IPS-18a (cell line): ENCODE results near the gene TRAPPC2.

Source experiments
- H3K27ac ChIP-seq: one replicate; pipeline ENCODE4 v1.5.1; 2013; ENCODE audit warnings: low read length
- H3K27me3 ChIP-seq: one replicate; pipeline ENCODE4 v1.6.1; 2013; ENCODE audit warnings: mild to moderate bottlenecking, low read length; ENCODE audit not compliant: control insufficient read depth, insufficient read depth
- H3K36me3 ChIP-seq: one replicate; pipeline ENCODE4 v1.6.1; 2013; ENCODE audit warnings: low read depth, low read length; ENCODE audit not compliant: control insufficient read depth
- H3K4me1 ChIP-seq: one replicate; pipeline ENCODE4 v1.6.1; 2013; ENCODE audit warnings: low read depth, low read length; ENCODE audit not compliant: control insufficient read depth
- H3K4me3 ChIP-seq: one replicate; pipeline ENCODE4 v1.5.1; 2013; ENCODE audit warnings: low read length
- H3K9ac ChIP-seq: one replicate; pipeline ENCODE4 v1.6.1; 2013; ENCODE audit warnings: mild to moderate bottlenecking, low read length, moderate library complexity
- H3K9me3 ChIP-seq: one replicate; pipeline ENCODE4 v1.6.1; 2013; ENCODE audit warnings: low read depth, low read length; ENCODE audit not compliant: control insufficient read depth

The TRAPPC2 gene

GRCh38 chrX:13761606-13762414 lies 27.4 kb upstream of the TRAPPC2 start:
- H3K27me3 ChIP-seq, result no peaks in the 10 kb centered on the region
- peak overlapping the region; percentile 84 for H3K27ac ChIP-seq
- H3K36me3 ChIP-seq, result peaks cover 65% of the 10 kb centered on the region
- H3K9me3 ChIP-seq, result no peaks in the 10 kb centered on the region
- peak overlapping the region; percentile 47 for H3K4me3 ChIP-seq
- peaks cover 45% of the 10 kb centered on the region for H3K4me1 ChIP-seq
- peak overlapping the region; percentile 38 for H3K9ac ChIP-seq

GRCh38 chrX:13760426-13760825 lies 26.0 kb upstream of the TRAPPC2 start:
- no peaks in the 10 kb centered on the region for H3K9me3 ChIP-seq
- H3K4me1 ChIP-seq, result peaks cover 45% of the 10 kb centered on the region
- no peak overlapping the region for H3K27ac ChIP-seq
- H3K9ac ChIP-seq, result no peak overlapping the region
- H3K4me3 ChIP-seq, result no peak overlapping the region
- H3K27me3 ChIP-seq, result no peaks in the 10 kb centered on the region
- H3K36me3 ChIP-seq, result peaks cover 60% of the 10 kb centered on the region

GRCh38 chrX:13759152-13759718 lies 24.8 kb upstream of the TRAPPC2 start:
- H3K4me3 ChIP-seq, result no peak overlapping the region
- H3K27ac ChIP-seq, result no peak overlapping the region
- H3K9me3 ChIP-seq, result no peaks in the 10 kb centered on the region
- H3K27me3 ChIP-seq, result no peaks in the 10 kb centered on the region
- no peak overlapping the region for H3K9ac ChIP-seq
- peaks cover 40% of the 10 kb centered on the region for H3K4me1 ChIP-seq
- H3K36me3 ChIP-seq, result peaks cover 64% of the 10 kb centered on the region

GRCh38 chrX:13756381-13756780 lies 22.0 kb upstream of the TRAPPC2 start:
- Histone ChIP-seq H3K36me3 (peaks cover 77% of the 10 kb centered on the region), H3K4me1 (peaks cover 15% of the 10 kb centered on the region), H3K27me3 (no peaks in the 10 kb centered on the region), H3K27ac (no peak overlapping the region), H3K9me3 (no peaks in the 10 kb centered on the region), H3K4me3 (no peak overlapping the region), H3K9ac (no peak overlapping the region)

- Histone ChIP-seq H3K4me3 (no peak overlapping the region), H3K27ac (no peak overlapping the region), H3K9me3 (no peaks in the 10 kb centered on the region), H3K4me1 (peaks cover 4% of the 10 kb centered on the region), H3K9ac (no peak overlapping the region), H3K36me3 (peaks cover 81% of the 10 kb centered on the region), H3K27me3 (no peaks in the 10 kb centered on the region)
These were observed 20.8 kb upstream of the TRAPPC2 start for GRCh38 chrX:13755254-13755653.

GRCh38 chrX:13754765-13755164 lies 20.3 kb upstream of the TRAPPC2 start:
- Histone ChIP-seq H3K9ac (no peak overlapping the region), H3K27ac (no peak overlapping the region), H3K36me3 (peaks cover 79% of the 10 kb centered on the region), H3K4me3 (no peak overlapping the region), H3K27me3 (no peaks in the 10 kb centered on the region), H3K4me1 (no peaks in the 10 kb centered on the region), H3K9me3 (no peaks in the 10 kb centered on the region)

GRCh38 chrX:13752646-13753045 lies 18.2 kb upstream of the TRAPPC2 start:
- Histone ChIP-seq H3K36me3 (peaks cover 75% of the 10 kb centered on the region), H3K9me3 (no peaks in the 10 kb centered on the region), H3K27ac (no peak overlapping the region), H3K4me3 (no peak overlapping the region), H3K27me3 (no peaks in the 10 kb centered on the region), H3K4me1 (no peaks in the 10 kb centered on the region), H3K9ac (no peak overlapping the region)

- Histone ChIP-seq H3K4me3 (no peak overlapping the region), H3K4me1 (no peaks in the 10 kb centered on the region), H3K27ac (no peak overlapping the region), H3K9me3 (no peaks in the 10 kb centered on the region), H3K27me3 (no peaks in the 10 kb centered on the region), H3K36me3 (peaks cover 75% of the 10 kb centered on the region), H3K9ac (no peak overlapping the region)
These were observed 17.7 kb upstream of the TRAPPC2 start for GRCh38 chrX:13752141-13752540.

GRCh38 chrX:13750812-13751211 lies 16.4 kb upstream of the TRAPPC2 start:
- H3K9ac ChIP-seq, result no peak overlapping the region
- H3K9me3 ChIP-seq, result no peaks in the 10 kb centered on the region
- H3K4me1 ChIP-seq, result no peaks in the 10 kb centered on the region
- no peak overlapping the region for H3K27ac ChIP-seq
- no peak overlapping the region for H3K4me3 ChIP-seq
- peaks cover 79% of the 10 kb centered on the region for H3K36me3 ChIP-seq
- no peaks in the 10 kb centered on the region for H3K27me3 ChIP-seq

- Histone ChIP-seq H3K4me1 (no peaks in the 10 kb centered on the region), H3K27ac (no peak overlapping the region), H3K9ac (no peak overlapping the region), H3K4me3 (no peak overlapping the region), H3K9me3 (no peaks in the 10 kb centered on the region), H3K27me3 (no peaks in the 10 kb centered on the region), H3K36me3 (peaks cover 81% of the 10 kb centered on the region)
These were observed 15.8 kb upstream of the TRAPPC2 start for GRCh38 chrX:13750204-13750603.

GRCh38 chrX:13748486-13748885 lies 14.1 kb upstream of the TRAPPC2 start:
- Histone ChIP-seq H3K9ac (no peak overlapping the region), H3K36me3 (peaks cover 83% of the 10 kb centered on the region), H3K27ac (no peak overlapping the region), H3K27me3 (no peaks in the 10 kb centered on the region), H3K4me1 (no peaks in the 10 kb centered on the region), H3K4me3 (no peak overlapping the region), H3K9me3 (no peaks in the 10 kb centered on the region)

GRCh38 chrX:13747836-13748235 lies 13.4 kb upstream of the TRAPPC2 start:
- Histone ChIP-seq H3K4me1 (peaks cover 2% of the 10 kb centered on the region), H3K36me3 (peaks cover 82% of the 10 kb centered on the region), H3K27ac (no peak overlapping the region), H3K9me3 (no peaks in the 10 kb centered on the region), H3K27me3 (no peaks in the 10 kb centered on the region), H3K4me3 (no peak overlapping the region), H3K9ac (no peak overlapping the region)
